Mesothelial cell of epicardium (in vitro differentiated cells): ENCODE measurements around the gene ADGRL3. TPM values are rescaled to one million over a fixed set of nuclear protein-coding genes. Genes with fewer than 3 reads are reported as not detected.

ENCODE experiments used
- DNase-seq, 2 experiments: peaks; one replicate each; pipeline ENCODE4 v3.0.0; 2021; ENCODE audit warnings: low spot score in 2 of 2; ENCODE audit not compliant: unreplicated experiment in 2 of 2
- H3K27ac Mint-ChIP-seq: 2 replicates; pipeline ENCODE4 v1.8.0; 2021; ENCODE audit warnings: mixed read lengths
- H3K27me3 Mint-ChIP-seq: 2 replicates; pipeline ENCODE4 v1.8.0; 2021; ENCODE audit warnings: low read depth, mixed read lengths
- H3K36me3 Mint-ChIP-seq: 2 replicates; pipeline ENCODE4 v1.8.0; 2021; ENCODE audit warnings: mixed read lengths
- H3K4me1 Mint-ChIP-seq: 2 replicates; pipeline ENCODE4 v1.8.0; 2021; ENCODE audit warnings: mixed read lengths
- H3K4me3 Mint-ChIP-seq: 2 replicates; pipeline ENCODE4 v1.8.0; 2021; ENCODE audit warnings: mild to moderate bottlenecking, moderate library complexity, mixed read lengths
- H3K9me3 Mint-ChIP-seq: 2 replicates; pipeline ENCODE4 v1.8.0; 2021; ENCODE audit warnings: mixed read lengths
- total RNA-seq: library from RNA; stranded (reverse); gene quantifications from 3 replicates; pipeline ENCODE4 v1.2.1, GENCODE V29; 2021
- TF ChIP-seq, protein P1 (sequence below): fragments of 200-600 bp; sonication (generic); IDR thresholded peaks from one replicate; pipeline ENCODE4 v1.5.0; 2021; ENCODE audit warnings: antibody characterized with exemption; ENCODE audit not compliant: unreplicated experiment

The ADGRL3 gene
- total RNA-seq, 1 donor from 2014 or later: 68.3 TPM

DNA sequence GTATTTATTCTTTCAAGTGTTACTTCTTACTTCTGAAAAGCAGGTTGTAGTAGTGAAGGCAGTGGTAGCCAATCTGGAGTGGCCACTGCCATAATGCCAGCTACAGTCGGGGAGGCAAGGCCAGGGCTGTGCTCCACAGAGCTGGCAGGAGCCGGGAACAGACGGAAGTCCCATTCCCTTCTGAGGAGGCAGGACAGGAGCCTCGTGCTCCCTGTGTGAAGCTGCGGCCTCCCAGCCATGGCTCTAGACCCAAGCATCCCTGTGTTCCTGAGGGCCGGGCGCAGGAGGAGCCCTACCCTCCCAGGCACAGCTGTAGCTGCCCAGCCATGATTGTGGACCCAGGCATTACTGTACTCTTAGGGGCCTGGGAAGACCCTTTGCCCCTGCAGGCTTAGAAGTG, 461.8 kb downstream of the ADGRL3 start:
- no peaks in the 10 kb centered on the region for H3K27me3 Mint-ChIP-seq
- H3K27ac Mint-ChIP-seq: no peak overlapping the region
- peaks cover 3% of the 10 kb centered on the region for H3K9me3 Mint-ChIP-seq
- DNase-seq: no peak
- TF ChIP-seq, protein P1, sequence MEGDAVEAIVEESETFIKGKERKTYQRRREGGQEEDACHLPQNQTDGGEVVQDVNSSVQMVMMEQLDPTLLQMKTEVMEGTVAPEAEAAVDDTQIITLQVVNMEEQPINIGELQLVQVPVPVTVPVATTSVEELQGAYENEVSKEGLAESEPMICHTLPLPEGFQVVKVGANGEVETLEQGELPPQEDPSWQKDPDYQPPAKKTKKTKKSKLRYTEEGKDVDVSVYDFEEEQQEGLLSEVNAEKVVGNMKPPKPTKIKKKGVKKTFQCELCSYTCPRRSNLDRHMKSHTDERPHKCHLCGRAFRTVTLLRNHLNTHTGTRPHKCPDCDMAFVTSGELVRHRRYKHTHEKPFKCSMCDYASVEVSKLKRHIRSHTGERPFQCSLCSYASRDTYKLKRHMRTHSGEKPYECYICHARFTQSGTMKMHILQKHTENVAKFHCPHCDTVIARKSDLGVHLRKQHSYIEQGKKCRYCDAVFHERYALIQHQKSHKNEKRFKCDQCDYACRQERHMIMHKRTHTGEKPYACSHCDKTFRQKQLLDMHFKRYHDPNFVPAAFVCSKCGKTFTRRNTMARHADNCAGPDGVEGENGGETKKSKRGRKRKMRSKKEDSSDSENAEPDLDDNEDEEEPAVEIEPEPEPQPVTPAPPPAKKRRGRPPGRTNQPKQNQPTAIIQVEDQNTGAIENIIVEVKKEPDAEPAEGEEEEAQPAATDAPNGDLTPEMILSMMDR: no peak
- H3K4me1 Mint-ChIP-seq: peaks cover 13% of the 10 kb centered on the region
- no peak overlapping the region for H3K4me3 Mint-ChIP-seq
- H3K36me3 Mint-ChIP-seq: peaks cover 4% of the 10 kb centered on the region

DNA sequence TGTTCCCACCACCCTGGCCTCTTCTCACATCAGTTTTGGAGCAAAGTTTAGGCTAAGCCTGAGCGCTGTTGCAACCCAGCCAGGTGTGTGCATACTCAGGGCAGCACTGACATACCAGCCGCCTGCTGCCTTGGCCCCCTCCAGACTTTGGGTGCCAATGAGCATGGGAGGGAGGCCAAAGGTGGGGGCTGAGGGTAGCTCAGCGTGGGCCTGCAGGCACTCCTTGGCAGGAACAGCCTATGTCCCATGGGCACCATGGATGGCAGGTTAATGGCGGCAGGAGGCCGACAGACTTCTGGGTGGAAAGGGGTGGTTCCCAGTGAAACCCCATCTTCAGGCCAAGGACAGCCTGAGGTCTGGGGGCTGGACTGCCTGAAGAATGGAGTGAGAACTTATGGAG, 462.2 kb downstream of the ADGRL3 start:
- TF ChIP-seq, protein P1: no peak
- H3K27me3 Mint-ChIP-seq: no peaks in the 10 kb centered on the region

DNA sequence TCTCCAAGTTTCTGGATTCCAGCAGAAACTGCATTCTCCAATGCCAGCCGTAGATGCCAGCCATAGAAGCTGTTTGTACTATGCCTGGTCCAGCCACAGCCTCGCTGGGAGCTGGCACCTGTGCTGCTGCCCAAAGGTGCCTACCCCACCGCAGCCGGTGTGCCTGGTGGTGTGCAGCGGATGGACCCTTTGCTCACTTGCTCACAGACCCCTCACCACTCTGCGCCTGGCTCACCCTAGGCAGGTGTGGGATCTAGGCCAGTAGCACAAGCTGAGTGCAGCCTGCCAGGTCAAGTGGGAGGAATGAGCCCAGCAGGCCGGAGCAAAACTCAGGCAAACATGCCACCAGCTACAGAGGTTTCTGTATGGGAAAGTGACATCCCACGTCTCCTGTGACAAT, 463.2 kb downstream of the ADGRL3 start:
- peaks cover 8% of the 10 kb centered on the region for H3K9me3 Mint-ChIP-seq
- H3K36me3 Mint-ChIP-seq: peaks cover 4% of the 10 kb centered on the region
- no peak overlapping the region for H3K27ac Mint-ChIP-seq
- peaks cover 9% of the 10 kb centered on the region for H3K4me1 Mint-ChIP-seq
- DNase-seq: no peak
- TF ChIP-seq, protein P1: no peak
- H3K4me3 Mint-ChIP-seq: no peak overlapping the region
- H3K27me3 Mint-ChIP-seq: no peaks in the 10 kb centered on the region

More for the DNA sequence above, 462.2 kb downstream of the ADGRL3 start:
- Mint-ChIP-seq H3K4me3 (no peak overlapping the region), H3K36me3 (peaks cover 4% of the 10 kb centered on the region), H3K9me3 (peaks cover 3% of the 10 kb centered on the region), H3K27ac (no peak overlapping the region), H3K4me1 (peaks cover 11% of the 10 kb centered on the region)
- DNase-seq: no peak

GRCh38 chr4:61665649-61666048, 465.5 kb downstream of the ADGRL3 start:
- Mint-ChIP-seq H3K27me3 (no peaks in the 10 kb centered on the region), H3K27ac (peak overlapping the region; percentile 77), H3K9me3 (peaks cover 12% of the 10 kb centered on the region), H3K4me1 (peaks cover 9% of the 10 kb centered on the region), H3K36me3 (peaks cover 7% of the 10 kb centered on the region), H3K4me3 (no peak overlapping the region)
- no peak for DNase-seq
- TF ChIP-seq, protein P1: no peak

DNA sequence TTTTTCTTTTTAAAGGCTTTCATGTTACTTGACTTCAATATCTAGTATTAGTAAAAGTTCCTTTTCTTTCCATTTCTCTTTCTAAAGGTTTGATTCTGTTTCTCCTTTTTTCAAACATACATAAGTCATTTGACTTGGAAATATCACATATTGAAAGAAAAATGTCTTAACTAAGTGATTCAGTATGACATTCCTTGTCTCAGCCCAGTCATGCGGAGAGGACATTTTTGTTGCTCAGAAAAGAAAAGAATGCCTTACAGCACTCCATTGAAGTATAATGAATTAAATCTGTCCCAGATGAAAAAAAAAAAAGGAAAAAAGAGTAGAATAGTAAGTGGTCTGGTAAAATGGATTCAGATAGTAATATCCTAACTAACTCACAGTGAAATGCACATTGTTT, 466.1 kb downstream of the ADGRL3 start:
- Mint-ChIP-seq H3K27me3 (no peaks in the 10 kb centered on the region), H3K9me3 (peaks cover 17% of the 10 kb centered on the region), H3K27ac (peak overlapping the region; percentile 77), H3K36me3 (peaks cover 12% of the 10 kb centered on the region), H3K4me3 (no peak overlapping the region), H3K4me1 (peaks cover 9% of the 10 kb centered on the region)
- TF ChIP-seq, protein P1: no peak
- no peak for DNase-seq

- H3K9me3 Mint-ChIP-seq: peaks cover 32% of the 10 kb centered on the region
- no peak overlapping the region for H3K4me3 Mint-ChIP-seq
- no peaks in the 10 kb centered on the region for H3K4me1 Mint-ChIP-seq
- DNase-seq: no peak
- TF ChIP-seq, protein P1: no peak
- H3K27ac Mint-ChIP-seq: no peak overlapping the region
- no peaks in the 10 kb centered on the region for H3K27me3 Mint-ChIP-seq
- peaks cover 19% of the 10 kb centered on the region for H3K36me3 Mint-ChIP-seq
Measured at GRCh38 chr4:61671599-61671998, 471.5 kb downstream of the ADGRL3 start.
